Measurements from ENCODE around the gene SLC33A1. TPM values are rescaled to one million over a fixed set of nuclear protein-coding genes. Genes with fewer than 3 reads are reported as not detected.
A peak's percentile ranks its signal among the peaks of the same experiment; 100 is the strongest.

SLC33A1 gene
- total RNA-seq, result 10 to 100 TPM; 29.4 to 30.9 TPM

DNA sequence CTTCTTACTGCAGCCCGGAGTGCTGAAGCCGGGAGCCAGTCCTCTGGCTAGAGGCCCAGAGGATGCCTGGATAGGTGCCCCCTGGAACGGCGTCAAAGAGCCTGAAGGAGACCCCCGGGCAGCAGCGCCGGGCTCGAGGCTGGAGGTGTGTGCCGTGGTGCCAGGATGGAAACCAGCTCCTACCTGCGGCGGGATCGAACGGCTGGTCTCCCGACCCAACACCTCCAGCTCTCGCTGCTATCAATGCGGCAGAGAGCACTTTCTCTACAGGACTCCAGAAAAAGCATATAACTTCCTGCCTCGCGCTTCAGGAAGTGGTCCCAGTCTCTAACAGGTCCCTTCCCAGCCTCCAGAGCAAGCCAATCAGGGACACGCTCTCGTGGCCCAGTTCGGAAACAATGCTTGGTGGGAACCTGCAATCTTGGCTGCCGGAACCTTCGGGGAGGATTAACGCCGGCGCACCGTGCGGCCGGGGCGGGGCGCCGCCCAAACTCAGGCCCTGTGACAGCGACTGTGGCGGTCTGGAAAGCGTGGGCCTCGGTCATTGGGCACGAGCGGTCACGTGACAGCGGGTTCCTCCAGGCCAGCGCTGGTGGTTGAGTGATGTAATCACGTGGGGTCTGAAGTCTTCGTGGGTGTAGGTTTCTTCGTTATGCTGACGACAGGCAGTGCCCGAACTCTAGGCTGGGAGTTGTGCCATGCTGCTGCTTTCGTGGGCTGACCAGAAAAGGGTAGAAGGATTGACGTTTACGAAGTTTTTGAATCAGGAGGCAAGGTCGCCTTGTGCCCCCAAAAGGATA lies at the start of gene SLC33A1:
SLC33A1 (minus strand) TSS at position 287 of the 800 bp plus-strand sequence. CDS start 430 bp downstream, outside the sequence.
- peaks cover 19% of the 10 kb centered on the region for H3K4me1 ChIP-seq
- peak within 1 kb of the TSS; percentile 98 for H3K27ac ChIP-seq
- intact Hi-C loops (cut with DNase I), result loop anchor here (10.0 kb wide), 1 partner anchor 110 kb away; the partner anchor contains the start of gene PLCH1
- H3K4me3 ChIP-seq, result peak within 1 kb of the TSS; percentile 96
- peak; percentile 99 for DNase-seq
- H3K27me3 ChIP-seq, result no peaks in the 10 kb centered on the region
- H3K9ac ChIP-seq (ENCODE audit: low read depth in 2 of 2, low read length in 2 of 2), result peak within 1 kb of the TSS; percentile 87 to 98
- no peaks in the 10 kb centered on the region for H3K9me3 ChIP-seq
- TF ChIP-seq, protein P1, sequence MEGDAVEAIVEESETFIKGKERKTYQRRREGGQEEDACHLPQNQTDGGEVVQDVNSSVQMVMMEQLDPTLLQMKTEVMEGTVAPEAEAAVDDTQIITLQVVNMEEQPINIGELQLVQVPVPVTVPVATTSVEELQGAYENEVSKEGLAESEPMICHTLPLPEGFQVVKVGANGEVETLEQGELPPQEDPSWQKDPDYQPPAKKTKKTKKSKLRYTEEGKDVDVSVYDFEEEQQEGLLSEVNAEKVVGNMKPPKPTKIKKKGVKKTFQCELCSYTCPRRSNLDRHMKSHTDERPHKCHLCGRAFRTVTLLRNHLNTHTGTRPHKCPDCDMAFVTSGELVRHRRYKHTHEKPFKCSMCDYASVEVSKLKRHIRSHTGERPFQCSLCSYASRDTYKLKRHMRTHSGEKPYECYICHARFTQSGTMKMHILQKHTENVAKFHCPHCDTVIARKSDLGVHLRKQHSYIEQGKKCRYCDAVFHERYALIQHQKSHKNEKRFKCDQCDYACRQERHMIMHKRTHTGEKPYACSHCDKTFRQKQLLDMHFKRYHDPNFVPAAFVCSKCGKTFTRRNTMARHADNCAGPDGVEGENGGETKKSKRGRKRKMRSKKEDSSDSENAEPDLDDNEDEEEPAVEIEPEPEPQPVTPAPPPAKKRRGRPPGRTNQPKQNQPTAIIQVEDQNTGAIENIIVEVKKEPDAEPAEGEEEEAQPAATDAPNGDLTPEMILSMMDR (IDR thresholded peaks at IDR 0.05), result no peak
- H3K36me3 ChIP-seq, result no peaks in the 10 kb centered on the region

GRCh38 chr3:155895379-155895900 lies 41.2 kb upstream of the SLC33A1 start:
- no peak overlapping the region for H3K4me3 ChIP-seq
- intact Hi-C loops (cut with DNase I), result no loop called here
- H3K9me3 ChIP-seq, result no peaks in the 10 kb centered on the region
- H3K9ac ChIP-seq (ENCODE audit: low read depth in 2 of 2, low read length in 2 of 2), result no peak overlapping the region
- H3K27me3 ChIP-seq, result no peaks in the 10 kb centered on the region
- no peaks in the 10 kb centered on the region for H3K36me3 ChIP-seq
- H3K4me1 ChIP-seq, result no peaks in the 10 kb centered on the region
- no peak overlapping the region for H3K27ac ChIP-seq
- no peak for DNase-seq
- TF ChIP-seq, protein P1 (IDR thresholded peaks at IDR 0.05), result no peak

GRCh38 chr3:155891321-155891720 lies 37.1 kb upstream of the SLC33A1 start:
- no peaks in the 10 kb centered on the region for H3K9me3 ChIP-seq
- no peak overlapping the region for H3K27ac ChIP-seq
- H3K36me3 ChIP-seq, result no peaks in the 10 kb centered on the region
- no peak overlapping the region for H3K9ac ChIP-seq (ENCODE audit: low read depth in 2 of 2, low read length in 2 of 2)
- DNase-seq, result no peak
- TF ChIP-seq, protein P1 (IDR thresholded peaks at IDR 0.05), result no peak
- peaks cover 2% of the 10 kb centered on the region for H3K4me1 ChIP-seq
- intact Hi-C loops (cut with DNase I), result no loop called here
- H3K4me3 ChIP-seq, result no peak overlapping the region
- H3K27me3 ChIP-seq, result no peaks in the 10 kb centered on the region

DNA sequence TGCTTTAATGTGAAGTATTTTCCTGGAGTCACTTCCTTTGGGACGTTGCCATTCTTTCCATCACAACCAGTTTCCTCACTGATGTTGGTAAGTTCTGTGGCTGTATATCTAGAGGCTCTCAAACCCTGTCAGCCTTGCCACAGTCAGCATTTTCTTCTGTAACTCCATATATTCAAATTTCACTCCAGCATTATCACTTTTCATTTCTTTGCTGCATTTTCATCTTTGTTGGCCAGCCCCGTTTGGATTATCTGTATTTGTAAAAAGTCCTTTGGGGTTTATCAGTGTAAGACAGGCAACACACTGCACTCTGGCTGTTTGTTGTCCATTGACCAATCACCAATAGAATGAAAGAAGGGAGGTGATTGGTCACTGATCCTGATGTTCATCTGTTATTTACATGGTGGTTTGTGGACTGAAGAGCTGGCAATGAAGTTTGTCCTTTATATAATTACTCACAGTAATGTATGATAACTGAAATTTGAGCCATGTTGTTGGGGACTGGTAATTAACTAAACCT lies 36.5 kb upstream of the SLC33A1 start:
- no peak for DNase-seq
- Histone ChIP-seq H3K9ac (ENCODE audit: low read depth in 2 of 2, low read length in 2 of 2) (no peak overlapping the region), H3K27ac (no peak overlapping the region), H3K4me1 (peaks cover 2% of the 10 kb centered on the region), H3K36me3 (no peaks in the 10 kb centered on the region), H3K4me3 (no peak overlapping the region), H3K9me3 (no peaks in the 10 kb centered on the region), H3K27me3 (no peaks in the 10 kb centered on the region)
- intact Hi-C loops (cut with DNase I), result no loop called here
- TF ChIP-seq, protein P1 (IDR thresholded peaks at IDR 0.05), result no peak

DNA sequence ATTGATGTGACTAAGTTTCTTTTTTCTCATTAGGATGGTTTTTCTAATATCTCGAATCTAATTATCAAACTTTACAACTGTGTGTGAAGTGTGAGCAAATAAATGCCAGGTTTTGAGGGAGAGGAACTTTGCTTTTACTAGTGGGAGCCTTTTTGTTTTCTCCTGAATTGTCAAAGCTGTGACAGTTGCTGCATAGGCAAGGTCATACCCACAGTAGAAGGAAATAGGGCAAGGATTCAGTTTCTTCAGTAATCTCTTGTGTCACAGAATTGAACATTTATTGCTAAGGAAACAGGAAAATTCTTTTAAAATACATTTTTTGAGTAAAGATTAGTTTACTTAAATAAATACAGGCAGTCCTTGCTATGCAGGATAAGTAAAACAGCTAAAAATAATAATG lies 35.7 kb upstream of the SLC33A1 start:
- TF ChIP-seq, protein P1 (IDR thresholded peaks at IDR 0.05), result no peak

More for the DNA sequence above, 35.7 kb upstream of the SLC33A1 start:
- H3K36me3 ChIP-seq, result no peaks in the 10 kb centered on the region
- no peak overlapping the region for H3K4me3 ChIP-seq
- no peak for DNase-seq
- intact Hi-C loops (cut with DNase I), result no loop called here
- H3K27ac ChIP-seq, result no peak overlapping the region
- H3K9me3 ChIP-seq, result no peaks in the 10 kb centered on the region
- no peaks in the 10 kb centered on the region for H3K27me3 ChIP-seq
- H3K4me1 ChIP-seq, result peaks cover 2% of the 10 kb centered on the region
- no peak overlapping the region for H3K9ac ChIP-seq (ENCODE audit: low read depth in 2 of 2, low read length in 2 of 2)
